ENCODE results near the gene CACNA1B.

DNA sequence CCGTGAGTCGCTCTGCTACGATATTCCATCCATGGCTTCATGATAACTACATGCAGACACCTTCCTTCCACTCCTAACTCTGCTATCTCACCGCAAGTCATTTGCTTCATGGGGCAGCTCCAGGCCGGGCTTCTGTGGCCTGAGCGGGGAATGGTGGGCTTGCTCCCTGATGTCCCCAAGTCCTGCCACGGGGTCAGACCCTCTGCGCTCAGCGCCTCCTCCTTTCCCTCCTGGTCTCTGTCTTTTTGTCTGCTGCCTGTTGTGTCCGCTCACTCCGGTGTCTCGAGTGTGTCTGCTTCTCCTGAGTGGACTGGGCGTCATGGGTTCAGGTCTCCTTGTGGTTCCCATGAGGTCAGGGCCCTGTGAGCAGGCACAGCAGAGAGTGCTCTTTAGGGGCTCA is 139.6 kb downstream of the CACNA1B start:
- TF ChIP-seq POLR2A (IDR thresholded peaks at IDR 0.05) = no peak
- TF ChIP-seq CTCF (IDR thresholded peaks at IDR 0.05) = no peak
